A673 (cell line): ENCODE data around the gene LHFPL6. TPM values are rescaled to one million over a fixed set of nuclear protein-coding genes. Genes with fewer than 3 reads are reported as not detected.

ENCODE experiments used
- BruUV-seq: library from RNA; stranded (reverse); fragments of 400-500 nt; replicated peaks from 2 replicates; lab custom pipeline; 2021; lab: Mats Ljungman, UMichigan
- CTCF ChIA-PET: fragments of 300-600 bp; sonication (Branson Sonifier 250); formaldehyde crosslinking; loops from one replicate; lab custom pipeline; 2022; ENCODE audit warnings: antibody characterized with exemption; lab: Charles Lee
- POLR2A ChIA-PET: fragments of 300-600 bp; sonication (Branson Sonifier 250); formaldehyde crosslinking; loops from one replicate; lab custom pipeline; 2022; ENCODE audit warnings: antibody characterized with exemption; ENCODE audit not compliant: low non-redundant PET; lab: Charles Lee
- DNase-seq: peaks from one replicate; pipeline ENCODE4 v3.0.0-alpha.2; 2015; ENCODE audit warnings: low spot score
- H3K27ac ChIP-seq: fragments of 200-600 bp; sonication (generic); 2 replicates; pipeline ENCODE4 v1.5.1; 2016; ENCODE audit warnings: mixed run types, low read depth, mild to moderate bottlenecking, mixed read lengths, antibody characterized with exemption, low read length; ENCODE audit not compliant: poor library complexity, severe bottlenecking
- H3K27me3 ChIP-seq: fragments of 200-600 bp; sonication (generic); replicated peaks from 2 replicates; pipeline ENCODE4 v1.6.1; 2017; ENCODE audit warnings: mixed run types, low read depth, mild to moderate bottlenecking, mixed read lengths, antibody characterized with exemption, low read length; ENCODE audit not compliant: insufficient read depth, poor library complexity
- H3K36me3 ChIP-seq: fragments of 200-600 bp; sonication (generic); 2 replicates; pipeline ENCODE4 v1.6.1; 2016; ENCODE audit warnings: mixed run types, mild to moderate bottlenecking, mixed read lengths, antibody characterized with exemption, low read length; ENCODE audit not compliant: insufficient read depth, poor library complexity, severe bottlenecking
- H3K4me1 ChIP-seq: fragments of 200-600 bp; sonication (generic); 2 replicates; pipeline ENCODE4 v1.6.1; 2017; ENCODE audit warnings: mixed run types, mild to moderate bottlenecking, mixed read lengths, antibody characterized with exemption, low read length; ENCODE audit not compliant: insufficient read depth, poor library complexity, severe bottlenecking
- H3K4me3 ChIP-seq: fragments of 200-600 bp; sonication (generic); 2 replicates; pipeline ENCODE4 v1.5.1; 2016; ENCODE audit warnings: low read depth, mixed run types, mild to moderate bottlenecking, mixed read lengths, low read length; ENCODE audit not compliant: poor library complexity, severe bottlenecking
- H3K9me3 ChIP-seq: fragments of 200-600 bp; sonication (generic); 2 replicates; pipeline ENCODE4 v1.6.1; 2016; ENCODE audit warnings: mixed run types, low read depth, mild to moderate bottlenecking, mixed read lengths, antibody characterized with exemption, low read length; ENCODE audit not compliant: poor library complexity, severe bottlenecking
- EZH2 ChIP-seq: fragments of 200-600 bp; sonication (generic); IDR thresholded peaks from 2 replicates; pipeline ENCODE4 v1.6.1; 2017; ENCODE audit warnings: borderline replicate concordance, low read depth, mild to moderate bottlenecking, mixed read lengths, antibody characterized with exemption, low read length; ENCODE audit not compliant: poor library complexity, severe bottlenecking
- intact Hi-C: fragments of 100-400 bp; cut with micrococcal nuclease; formaldehyde crosslinking; loops from one replicate; pipeline ENCODE4 v1.10.0; 2022; ENCODE audit not compliant: unreplicated experiment
- total RNA-seq: library from RNA; stranded (reverse); gene quantifications from 2 replicates; pipeline ENCODE4 v1.2.3, GENCODE V29; 2021
- TF ChIP-seq, protein P1 (sequence below): fragments of 300-800, 200-600 bp; sonication (generic); conservative IDR thresholded peaks from 2 replicates; pipeline ENCODE4 v1.5.1; 2017; ENCODE audit warnings: low read depth, mild to moderate bottlenecking, antibody characterized with exemption, low read length, moderate library complexity, mixed read lengths

The LHFPL6 gene
- total RNA-seq, 1 experiment from 2014 or later: 63.9 TPM

DNA sequence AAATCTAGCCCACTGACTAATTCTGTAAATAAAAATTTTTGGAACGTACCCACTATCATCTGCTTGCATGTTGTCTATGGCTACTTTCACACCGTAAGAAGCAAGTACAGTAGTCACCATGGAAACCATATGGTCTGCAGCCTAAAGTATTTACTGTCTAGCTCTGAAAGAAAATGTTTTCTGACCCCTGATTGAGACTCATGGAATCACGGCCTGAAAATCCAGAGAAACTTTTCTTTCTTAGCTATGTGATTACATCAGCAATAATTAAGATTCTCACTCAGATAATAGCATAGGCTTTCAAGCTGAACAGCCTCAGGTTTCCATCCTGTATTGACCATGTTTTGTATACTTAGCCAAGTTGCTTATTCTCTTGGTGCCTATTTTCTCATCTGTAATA, 300.2 kb downstream of the LHFPL6 start:
- BruUV-seq: no TSS peak
- no peak for DNase-seq
- Histone ChIP-seq H3K4me3 (no peak overlapping the region), H3K36me3 (no peaks in the 10 kb centered on the region), H3K4me1 (no peaks in the 10 kb centered on the region), H3K27ac (no peak overlapping the region), H3K27me3 (no peaks in the 10 kb centered on the region), H3K9me3 (no peaks in the 10 kb centered on the region)
- TF ChIP-seq, protein P1, sequence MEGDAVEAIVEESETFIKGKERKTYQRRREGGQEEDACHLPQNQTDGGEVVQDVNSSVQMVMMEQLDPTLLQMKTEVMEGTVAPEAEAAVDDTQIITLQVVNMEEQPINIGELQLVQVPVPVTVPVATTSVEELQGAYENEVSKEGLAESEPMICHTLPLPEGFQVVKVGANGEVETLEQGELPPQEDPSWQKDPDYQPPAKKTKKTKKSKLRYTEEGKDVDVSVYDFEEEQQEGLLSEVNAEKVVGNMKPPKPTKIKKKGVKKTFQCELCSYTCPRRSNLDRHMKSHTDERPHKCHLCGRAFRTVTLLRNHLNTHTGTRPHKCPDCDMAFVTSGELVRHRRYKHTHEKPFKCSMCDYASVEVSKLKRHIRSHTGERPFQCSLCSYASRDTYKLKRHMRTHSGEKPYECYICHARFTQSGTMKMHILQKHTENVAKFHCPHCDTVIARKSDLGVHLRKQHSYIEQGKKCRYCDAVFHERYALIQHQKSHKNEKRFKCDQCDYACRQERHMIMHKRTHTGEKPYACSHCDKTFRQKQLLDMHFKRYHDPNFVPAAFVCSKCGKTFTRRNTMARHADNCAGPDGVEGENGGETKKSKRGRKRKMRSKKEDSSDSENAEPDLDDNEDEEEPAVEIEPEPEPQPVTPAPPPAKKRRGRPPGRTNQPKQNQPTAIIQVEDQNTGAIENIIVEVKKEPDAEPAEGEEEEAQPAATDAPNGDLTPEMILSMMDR: no peak
- TF ChIP-seq EZH2: no peak
- CTCF ChIA-PET: no interaction called here
- POLR2A ChIA-PET: no interaction called here
- intact Hi-C loops: no loop called here

DNA sequence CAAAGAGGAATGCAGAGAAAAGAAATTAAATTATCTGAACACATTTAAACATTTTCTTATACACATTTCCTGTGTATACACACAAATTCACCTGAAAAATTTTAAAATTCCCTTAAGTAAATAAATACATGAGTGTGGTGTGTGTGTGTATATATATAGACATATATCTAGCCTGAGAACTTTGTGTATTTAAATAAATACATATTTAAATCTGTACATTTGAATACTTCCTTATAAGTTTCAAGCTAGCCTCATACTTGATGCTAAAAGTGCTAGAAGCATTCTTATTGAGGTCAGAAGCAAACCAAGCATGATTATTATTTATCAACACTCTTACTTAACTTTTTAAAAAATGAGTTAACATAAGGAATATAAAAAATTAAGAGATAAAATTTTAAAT, 304.0 kb downstream of the LHFPL6 start:
- Histone ChIP-seq H3K36me3 (no peaks in the 10 kb centered on the region), H3K27me3 (no peaks in the 10 kb centered on the region), H3K9me3 (no peaks in the 10 kb centered on the region), H3K4me3 (no peak overlapping the region), H3K27ac (no peak overlapping the region), H3K4me1 (no peaks in the 10 kb centered on the region)
- intact Hi-C loops: no loop called here
- BruUV-seq: no TSS peak
- POLR2A ChIA-PET: no interaction called here
- TF ChIP-seq, protein P1: no peak
- TF ChIP-seq EZH2: no peak
- DNase-seq: no peak
- CTCF ChIA-PET: no interaction called here

DNA sequence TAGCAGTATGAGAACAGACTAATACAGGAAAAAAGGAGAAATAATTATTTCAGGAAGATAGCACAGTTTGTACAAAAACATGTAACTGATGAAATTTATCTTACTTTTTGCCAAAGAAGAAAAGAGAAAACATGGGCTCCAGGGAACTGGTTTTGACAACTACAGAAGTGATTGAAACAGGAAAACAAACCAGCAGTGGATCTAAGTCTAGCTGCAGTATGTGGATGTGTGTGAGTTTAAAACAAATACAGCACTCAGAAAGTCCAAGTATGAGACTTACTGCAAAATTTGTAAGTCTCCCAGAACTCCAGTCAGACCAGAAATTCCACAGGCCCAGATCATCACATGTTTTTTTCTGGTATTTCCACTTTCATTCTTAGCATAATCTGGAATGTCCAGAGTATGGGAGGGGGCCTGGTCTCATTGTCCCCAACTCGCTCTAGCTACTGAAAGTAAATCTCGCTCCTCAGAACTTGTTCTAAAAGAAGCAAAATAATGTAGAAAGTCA, 305.3 kb downstream of the LHFPL6 start:
- BruUV-seq: no TSS peak
- Histone ChIP-seq H3K27me3 (no peaks in the 10 kb centered on the region), H3K4me3 (no peak overlapping the region), H3K27ac (no peak overlapping the region), H3K4me1 (no peaks in the 10 kb centered on the region), H3K9me3 (no peaks in the 10 kb centered on the region), H3K36me3 (no peaks in the 10 kb centered on the region)
- CTCF ChIA-PET: no interaction called here
- POLR2A ChIA-PET: no interaction called here
- intact Hi-C loops: no loop called here
- TF ChIP-seq EZH2: no peak
- TF ChIP-seq, protein P1: no peak
- no peak for DNase-seq
